ENCODE measurements around the gene LZTR1.

GRCh38 chr22:20989323-20990138 lies 7.4 kb downstream of the LZTR1 start:
- no peak for TF ChIP-seq CBX5 (IDR thresholded peaks at IDR 0.05; ENCODE audit: low read depth, low read length)
- TF ChIP-seq, protein P1, sequence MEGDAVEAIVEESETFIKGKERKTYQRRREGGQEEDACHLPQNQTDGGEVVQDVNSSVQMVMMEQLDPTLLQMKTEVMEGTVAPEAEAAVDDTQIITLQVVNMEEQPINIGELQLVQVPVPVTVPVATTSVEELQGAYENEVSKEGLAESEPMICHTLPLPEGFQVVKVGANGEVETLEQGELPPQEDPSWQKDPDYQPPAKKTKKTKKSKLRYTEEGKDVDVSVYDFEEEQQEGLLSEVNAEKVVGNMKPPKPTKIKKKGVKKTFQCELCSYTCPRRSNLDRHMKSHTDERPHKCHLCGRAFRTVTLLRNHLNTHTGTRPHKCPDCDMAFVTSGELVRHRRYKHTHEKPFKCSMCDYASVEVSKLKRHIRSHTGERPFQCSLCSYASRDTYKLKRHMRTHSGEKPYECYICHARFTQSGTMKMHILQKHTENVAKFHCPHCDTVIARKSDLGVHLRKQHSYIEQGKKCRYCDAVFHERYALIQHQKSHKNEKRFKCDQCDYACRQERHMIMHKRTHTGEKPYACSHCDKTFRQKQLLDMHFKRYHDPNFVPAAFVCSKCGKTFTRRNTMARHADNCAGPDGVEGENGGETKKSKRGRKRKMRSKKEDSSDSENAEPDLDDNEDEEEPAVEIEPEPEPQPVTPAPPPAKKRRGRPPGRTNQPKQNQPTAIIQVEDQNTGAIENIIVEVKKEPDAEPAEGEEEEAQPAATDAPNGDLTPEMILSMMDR (IDR thresholded peaks at IDR 0.05; ENCODE audit: control extremely low read depth in 1 of 3, insufficient read depth in 1 of 3, low read depth in 1 of 3, low read length in 3 of 3) = no peak
- TF ChIP-seq TAF1 (IDR thresholded peaks at IDR 0.05; ENCODE audit: low read depth, low read length) = no peak
- no peak for TF ChIP-seq EZH2 (IDR thresholded peaks at IDR 0.05; ENCODE audit: low read depth, low read length, severe bottlenecking)
- TF ChIP-seq POLR2A (IDR thresholded peaks at IDR 0.05; ENCODE audit: control extremely low read depth in 1 of 2, low read depth in 2 of 2, low read length in 2 of 2) = no peak
- TF ChIP-seq, protein P2, sequence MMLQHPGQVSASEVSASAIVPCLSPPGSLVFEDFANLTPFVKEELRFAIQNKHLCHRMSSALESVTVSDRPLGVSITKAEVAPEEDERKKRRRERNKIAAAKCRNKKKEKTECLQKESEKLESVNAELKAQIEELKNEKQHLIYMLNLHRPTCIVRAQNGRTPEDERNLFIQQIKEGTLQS (IDR thresholded peaks at IDR 0.05; ENCODE audit: insufficient read depth, low read depth, low read length) = no peak
- no peak for TF ChIP-seq NRF1 (IDR thresholded peaks at IDR 0.05; ENCODE audit: low read depth, low read length)
- TF ChIP-seq, protein P3, sequence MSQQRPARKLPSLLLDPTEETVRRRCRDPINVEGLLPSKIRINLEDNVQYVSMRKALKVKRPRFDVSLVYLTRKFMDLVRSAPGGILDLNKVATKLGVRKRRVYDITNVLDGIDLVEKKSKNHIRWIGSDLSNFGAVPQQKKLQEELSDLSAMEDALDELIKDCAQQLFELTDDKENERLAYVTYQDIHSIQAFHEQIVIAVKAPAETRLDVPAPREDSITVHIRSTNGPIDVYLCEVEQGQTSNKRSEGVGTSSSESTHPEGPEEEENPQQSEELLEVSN (IDR thresholded peaks at IDR 0.05) = no peak
- TF ChIP-seq POLR2AphosphoS5 (IDR thresholded peaks at IDR 0.05; ENCODE audit: low read depth, low read length) = no peak
- TF ChIP-seq, protein P4, sequence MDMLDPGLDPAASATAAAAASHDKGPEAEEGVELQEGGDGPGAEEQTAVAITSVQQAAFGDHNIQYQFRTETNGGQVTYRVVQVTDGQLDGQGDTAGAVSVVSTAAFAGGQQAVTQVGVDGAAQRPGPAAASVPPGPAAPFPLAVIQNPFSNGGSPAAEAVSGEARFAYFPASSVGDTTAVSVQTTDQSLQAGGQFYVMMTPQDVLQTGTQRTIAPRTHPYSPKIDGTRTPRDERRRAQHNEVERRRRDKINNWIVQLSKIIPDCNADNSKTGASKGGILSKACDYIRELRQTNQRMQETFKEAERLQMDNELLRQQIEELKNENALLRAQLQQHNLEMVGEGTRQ (IDR thresholded peaks at IDR 0.05; ENCODE audit: low read length) = no peak
- TF ChIP-seq TEAD4 (IDR thresholded peaks at IDR 0.05; ENCODE audit: low read depth, low read length) = no peak
